ENCODE data around the gene MAB21L4.

MAB21L4 gene

DNA sequence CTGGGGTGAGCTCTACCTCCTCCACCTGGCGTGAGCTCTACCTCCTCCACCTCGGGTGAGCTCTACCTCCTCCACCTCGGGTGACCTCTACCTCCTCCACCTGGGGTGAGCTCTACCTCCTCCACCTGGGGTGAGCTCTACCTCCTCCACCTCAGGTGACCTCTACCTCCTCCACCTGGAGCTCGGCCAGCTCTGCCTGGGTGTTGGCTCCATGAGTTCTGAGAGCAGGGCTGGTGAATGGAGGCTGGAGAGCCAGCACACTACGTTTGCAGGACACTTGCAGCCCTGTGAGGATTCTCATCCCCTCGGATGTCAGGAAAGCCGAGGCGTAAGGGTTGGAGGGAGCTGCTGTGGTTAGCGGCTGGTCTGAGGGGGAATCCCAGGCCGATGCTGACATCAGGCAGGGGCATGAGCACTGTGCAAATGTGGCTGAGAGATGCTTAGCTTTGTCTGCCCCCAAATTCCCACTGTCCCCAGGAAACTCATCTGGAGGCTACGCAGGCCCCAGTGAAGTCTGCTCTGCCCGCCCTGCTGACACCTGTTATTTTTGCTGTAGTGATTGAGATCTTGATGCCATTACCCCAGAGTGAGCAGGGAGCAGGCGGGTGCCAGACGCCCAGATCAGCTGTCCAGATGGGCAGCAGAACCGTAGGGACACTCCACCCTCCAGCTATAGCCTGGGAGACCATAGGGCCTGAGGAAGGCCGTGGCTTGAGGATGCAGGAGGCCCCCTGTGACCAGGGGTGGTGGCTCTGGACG lies 13.4 kb upstream of the MAB21L4 start:
- no peak for DNase-seq

GRCh38 chr2:240906911-240907590 lies 11.1 kb upstream of the MAB21L4 start:
- DNase-seq, result no peak

DNA sequence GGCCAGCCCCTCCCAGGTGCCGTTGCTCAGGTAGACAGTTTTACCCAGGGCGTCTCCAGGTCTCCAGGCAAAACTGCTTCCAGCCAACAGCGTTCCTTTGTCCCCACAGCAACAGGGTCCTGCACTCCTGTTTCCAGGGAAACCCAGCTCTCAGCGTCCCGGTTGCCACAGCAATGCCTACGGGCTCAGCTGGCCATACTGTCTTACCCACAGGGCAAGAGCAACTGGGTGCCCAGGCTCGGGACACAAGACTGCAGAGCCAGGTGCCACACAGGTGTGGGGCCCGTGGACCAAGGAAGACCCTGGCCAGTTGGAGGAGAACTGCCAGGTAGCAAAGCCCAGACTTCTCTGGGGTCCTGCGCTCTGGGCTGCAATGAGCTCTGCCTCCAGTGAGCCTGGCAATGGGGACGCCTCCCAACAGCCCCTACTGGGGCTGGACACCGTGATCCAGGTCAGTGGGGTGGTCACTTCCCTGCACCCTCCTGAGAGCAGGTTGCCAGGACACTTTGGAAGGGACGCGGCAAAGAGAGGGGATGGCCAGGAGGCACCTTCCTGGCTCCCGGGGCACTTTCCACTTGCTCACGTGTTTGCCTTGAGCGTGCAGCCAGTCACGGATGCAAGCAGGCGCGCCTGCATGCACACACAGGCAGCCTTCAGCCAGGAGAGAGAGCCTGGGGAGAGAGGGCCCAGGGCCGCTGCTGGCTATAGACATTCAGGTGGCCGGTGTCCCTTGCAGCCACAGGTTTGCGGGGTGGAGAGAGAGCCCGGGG lies 10.4 kb upstream of the MAB21L4 start, which contains the start of gene CROCC2:
Gene CROCC2, plus strand, starts transcription at position 196 of the 770 bp plus-strand sequence. Its CDS starts 178 bp downstream, at position 374.
- DNase-seq, result no peak

GRCh38 chr2:240905176-240905781 lies 9.3 kb upstream of the MAB21L4 start:
- DNase-seq, result no peak

GRCh38 chr2:240904216-240905175 lies 8.5 kb upstream of the MAB21L4 start:
- DNase-seq, result no peak

DNA sequence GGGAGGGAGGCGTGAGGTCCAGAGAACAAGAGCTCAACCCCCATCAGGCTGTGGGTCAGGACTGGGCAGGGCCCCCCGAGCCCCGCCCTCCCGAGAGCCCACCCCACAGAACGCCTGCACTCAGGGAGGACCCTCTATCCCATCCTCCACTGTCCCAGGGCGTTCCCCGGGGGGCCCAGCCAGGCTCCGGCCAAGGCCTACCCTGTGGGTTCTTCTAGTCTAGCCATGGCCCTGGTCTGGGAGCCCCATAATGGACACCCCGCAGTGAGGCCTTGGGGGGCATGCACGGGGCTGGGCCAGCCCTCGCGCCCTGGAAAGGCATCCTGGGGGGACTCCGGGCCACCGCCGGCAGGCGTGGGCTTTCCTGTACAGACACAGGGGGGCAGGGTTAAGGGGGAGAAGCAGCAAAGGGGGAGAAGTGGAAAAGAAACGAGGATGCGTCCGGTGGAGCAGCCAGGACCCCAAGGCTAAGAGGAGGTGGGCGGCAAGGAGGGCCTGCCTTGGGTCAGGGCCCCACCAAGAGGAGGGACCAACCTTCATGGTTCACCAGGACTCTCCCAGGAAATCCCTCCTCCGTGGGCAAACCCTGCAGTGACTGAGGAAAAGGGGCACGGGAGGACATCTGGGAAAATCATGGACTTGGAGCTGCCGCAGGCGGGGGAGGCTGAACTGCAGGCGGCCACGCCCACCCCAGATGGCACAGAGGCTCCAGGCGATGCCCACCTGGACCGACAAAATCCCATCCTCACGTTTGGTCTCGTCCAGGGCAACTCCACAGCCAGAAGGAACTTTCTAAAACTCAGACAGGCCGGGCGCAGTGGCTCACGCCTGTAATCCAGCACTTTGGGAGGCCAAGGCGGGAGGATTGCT lies 7.5 kb upstream of the MAB21L4 start:
- no peak for DNase-seq

DNA sequence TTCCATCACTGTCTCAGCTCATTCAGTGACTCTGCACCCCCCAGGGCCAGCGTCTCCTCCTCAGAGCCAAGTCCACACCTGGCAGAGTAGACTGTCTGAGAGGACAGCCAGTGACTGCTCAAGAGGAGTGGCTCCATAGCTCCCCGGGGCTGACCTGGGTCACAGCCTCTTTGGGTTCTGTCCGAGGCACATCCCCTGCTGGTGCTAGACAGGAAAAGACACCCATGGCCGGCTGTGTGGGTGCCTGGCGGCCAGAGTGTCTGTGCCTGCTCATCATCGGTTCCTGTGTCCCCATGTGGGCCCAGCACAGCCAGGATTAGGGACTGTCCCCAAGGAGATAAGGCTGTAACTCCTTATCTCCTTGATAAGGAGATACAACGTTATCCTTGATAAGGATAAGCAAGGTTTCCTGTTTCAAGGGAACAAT lies 6.7 kb upstream of the MAB21L4 start:
- DNase-seq, result no peak

DNA sequence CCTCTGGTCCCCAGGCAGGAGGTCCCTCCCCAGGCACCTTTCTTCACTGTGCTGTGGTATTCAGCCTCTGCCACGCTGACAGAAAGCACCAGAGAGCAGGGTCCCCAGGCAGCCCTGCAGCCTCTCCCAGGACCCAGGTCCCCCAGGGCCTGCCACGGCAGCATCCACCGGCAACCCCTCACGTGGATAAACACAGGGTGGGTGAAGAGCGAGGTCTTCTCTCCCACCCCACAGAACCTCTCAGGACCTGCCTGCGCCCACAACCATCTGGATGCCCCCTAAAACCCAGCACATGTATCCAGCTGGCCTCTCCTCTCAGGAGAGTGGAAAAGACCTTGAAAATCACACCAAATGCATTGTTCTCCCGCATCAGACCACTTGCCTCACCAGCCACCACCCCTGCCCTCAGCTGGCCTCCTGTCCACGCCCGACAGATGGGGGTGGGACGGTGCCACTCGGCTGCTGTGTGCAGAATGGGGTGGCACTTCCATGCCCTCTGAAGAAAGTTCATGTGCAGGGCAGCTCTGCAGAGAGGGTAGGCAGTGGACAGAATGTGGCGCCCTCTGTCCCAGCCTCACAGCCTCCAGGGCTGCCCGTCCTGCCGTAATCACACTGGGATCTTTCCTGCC lies 6.1 kb upstream of the MAB21L4 start:
- DNase-seq, result no peak

DNA sequence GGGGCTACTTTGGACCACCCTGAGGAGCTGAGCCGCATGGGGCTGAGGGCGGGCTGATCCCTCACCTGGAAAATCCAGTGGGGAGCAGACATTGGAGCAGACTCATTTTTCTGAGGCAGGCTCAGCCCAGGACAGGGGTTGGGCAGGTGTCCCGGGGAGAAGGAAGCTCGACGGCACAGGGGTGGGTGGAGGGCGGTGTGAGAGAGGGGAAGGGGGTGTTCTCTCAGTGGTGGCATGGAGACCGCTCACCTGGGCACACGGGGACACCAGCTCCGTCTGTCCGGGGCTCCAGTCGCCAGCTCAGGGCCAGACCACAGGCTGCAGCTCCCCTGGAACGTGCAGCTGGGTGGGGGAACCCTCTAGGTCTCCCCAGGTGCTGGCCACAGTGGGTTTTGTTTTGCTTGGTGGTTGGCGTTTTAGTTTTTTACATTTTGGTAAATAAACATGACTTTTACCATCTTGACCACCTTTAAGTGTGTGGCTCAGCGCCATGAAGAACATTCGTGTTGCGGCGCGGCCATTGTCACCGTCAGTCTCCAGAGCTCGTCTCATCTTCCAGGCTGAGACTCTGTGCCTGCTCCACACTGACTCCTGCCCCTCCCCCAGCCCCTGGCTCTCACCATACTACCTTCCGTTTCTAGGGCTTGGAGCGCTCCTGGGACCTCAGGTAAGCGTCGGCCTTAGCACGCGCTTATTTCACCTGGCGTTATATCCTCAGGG lies 4.3 kb upstream of the MAB21L4 start:
- no peak for DNase-seq

DNA sequence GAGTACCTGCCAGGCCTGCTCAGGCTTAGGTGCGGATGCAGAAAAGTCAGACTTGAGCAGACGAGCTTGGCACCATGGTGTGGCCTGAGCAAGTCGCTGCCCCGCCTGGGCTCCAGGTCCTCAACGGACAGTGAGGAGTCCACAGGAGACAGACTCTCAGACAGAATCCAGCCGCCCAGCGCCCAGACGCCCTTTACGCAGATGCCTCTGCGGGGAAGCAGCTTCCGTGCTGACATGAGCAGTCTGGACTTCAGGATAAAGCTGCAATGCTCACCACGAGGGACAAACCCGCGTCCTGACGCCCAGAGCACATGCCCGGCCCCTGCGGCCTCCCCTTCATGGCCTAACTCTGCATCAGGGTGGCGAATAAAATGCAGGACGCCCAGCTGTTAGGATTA lies 3.5 kb upstream of the MAB21L4 start:
- no peak for DNase-seq

GRCh38 chr2:240898731-240899467 lies 2.9 kb upstream of the MAB21L4 start:
- DNase-seq, result no peak

DNA sequence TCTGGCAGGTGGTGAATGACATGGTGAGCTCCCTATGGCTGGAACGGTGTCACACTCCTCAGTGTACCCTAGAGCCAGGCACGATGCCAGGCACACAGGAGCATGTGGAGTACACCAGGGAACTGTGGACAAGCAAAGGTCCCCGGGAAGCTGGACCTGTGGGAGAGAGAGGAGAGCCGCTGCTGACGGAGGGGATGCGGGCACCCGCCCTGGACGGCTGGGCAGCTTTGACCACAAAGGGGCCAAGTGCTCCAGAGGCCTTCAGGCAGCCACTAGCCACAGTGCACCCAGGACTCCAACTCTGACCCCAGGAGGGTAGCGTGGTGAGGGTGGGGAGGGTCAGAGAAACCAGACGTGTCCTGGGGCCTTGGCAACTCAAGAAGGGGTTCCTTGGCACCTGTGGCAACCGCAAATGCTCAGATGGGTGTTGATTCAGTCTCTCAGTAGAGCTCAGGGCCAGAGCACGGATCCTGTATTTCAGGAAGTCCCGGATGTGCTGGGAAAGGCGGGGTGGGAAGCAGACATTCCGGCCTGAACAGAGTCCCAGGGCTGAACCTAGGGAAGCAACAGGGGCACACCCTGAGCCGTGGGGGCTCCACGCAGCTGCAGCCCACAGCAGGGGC lies 2.3 kb upstream of the MAB21L4 start:
- DNase-seq, result no peak

- no peak for DNase-seq
These were observed 1.1 kb upstream of the MAB21L4 start for GRCh38 chr2:240896871-240897692.

DNA sequence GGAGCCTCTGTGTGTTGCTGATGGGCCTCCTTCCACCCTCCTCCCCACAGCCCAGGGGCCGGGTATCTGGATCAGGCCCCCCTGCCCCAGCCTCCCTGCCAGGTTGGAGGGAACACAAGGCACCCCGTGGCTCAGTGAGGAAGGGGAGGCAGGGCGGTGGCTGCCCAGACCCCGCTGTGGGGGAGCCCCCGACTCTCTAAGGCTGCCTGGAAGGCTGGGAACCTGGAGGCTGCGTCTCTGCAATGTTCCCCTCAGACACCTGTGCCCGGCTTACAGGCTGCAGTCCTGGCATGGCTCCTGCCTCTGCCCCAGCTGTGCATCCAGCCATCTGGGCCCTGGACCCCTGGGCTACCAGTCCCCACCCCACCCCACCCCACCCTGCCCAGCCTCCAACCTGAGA lies 438 bp upstream of the MAB21L4 start:
- DNase-seq, result no peak

- no peak for DNase-seq
These were observed 959 bp downstream of the MAB21L4 start for GRCh38 chr2:240894836-240895558.

DNA sequence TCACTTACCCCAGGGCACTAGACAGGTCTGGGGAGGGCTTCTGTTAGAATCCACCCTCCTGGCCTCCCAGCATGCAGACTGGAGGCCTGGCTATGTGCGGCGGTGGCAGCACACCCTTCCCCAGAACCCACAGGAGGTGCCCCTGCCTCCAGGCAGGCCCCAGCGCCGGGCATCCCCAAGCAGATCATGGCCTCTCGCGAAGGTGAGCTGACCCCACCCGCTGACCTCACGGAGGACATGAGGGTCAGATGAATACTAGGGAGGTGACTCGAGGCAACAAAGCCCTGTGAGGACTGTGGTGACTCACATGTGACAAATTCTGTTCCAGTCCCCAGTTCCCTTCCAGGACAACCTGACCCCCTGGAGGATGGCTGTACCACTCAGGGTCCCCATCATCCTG lies 1.9 kb downstream of the MAB21L4 start:
- no peak for DNase-seq

DNA sequence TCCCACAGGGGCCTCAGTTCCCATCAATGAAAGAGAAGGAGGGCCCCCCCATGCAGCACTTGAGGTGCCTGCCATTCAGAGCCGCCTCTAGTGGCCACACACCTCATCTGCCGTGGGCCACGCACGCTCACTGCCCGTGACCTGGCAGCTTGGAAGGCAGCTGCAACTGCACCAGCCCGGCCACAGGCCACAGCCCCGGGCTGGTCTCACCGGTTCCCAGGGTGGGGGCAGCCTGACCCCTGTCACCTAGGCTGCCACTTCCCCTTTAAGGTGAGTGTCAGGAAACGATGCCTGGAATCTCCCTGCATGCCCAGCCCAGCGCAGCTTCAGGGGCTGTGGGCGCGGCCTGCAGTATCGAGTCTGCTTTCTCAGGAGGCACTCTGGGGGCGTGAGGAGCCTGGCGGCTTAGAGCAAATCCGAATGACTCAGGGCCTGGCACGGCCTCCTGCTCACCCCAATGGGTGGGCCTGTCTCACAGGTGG lies 2.6 kb downstream of the MAB21L4 start:
- no peak for DNase-seq
